ENCODE measurements around the gene ZDHHC14.
"Not testable (repeated sequence)": the region's sequence is repeated elsewhere in the genome, so short reads cannot be mapped to it uniquely, and the experiment has no call there.

The ZDHHC14 gene

DNA sequence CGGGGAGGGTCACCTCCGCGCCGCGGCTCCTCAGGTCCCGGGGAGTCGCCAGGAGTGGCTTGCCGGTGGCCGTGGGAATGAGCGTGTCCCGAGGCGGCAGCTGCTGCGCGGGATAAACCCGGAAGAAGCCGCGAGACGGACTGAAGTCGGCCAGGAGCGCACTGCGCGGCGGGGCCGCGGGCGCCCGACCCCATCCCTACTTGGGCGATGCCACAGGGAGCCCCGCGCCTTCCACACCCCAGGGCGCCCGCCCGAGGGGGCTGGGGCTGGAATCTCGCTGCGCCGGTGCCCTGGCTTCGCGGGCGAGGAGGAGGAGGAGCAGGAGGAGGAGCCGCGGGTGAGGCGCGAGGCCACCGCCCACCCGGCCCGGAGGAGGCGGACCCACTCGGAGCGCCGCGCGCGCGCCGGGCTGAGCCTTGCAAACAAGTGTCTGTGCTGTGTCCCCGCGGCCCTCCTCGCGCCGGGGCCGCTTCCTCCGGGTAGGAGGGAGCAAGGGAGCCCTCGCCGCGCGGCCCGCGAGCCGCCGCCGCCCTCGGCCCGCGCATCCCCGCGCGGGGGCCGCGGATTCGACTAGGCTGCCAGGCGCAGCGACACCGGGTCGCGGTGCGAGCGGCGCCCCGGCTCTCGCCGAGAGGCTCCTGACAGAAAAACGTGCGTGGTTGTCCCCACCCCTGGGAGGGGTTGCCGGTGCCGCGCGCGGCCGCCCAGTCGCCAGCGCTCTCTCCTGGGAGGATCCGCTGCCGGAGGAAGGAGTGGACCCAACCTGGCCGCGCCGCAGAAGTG is at the start of gene ZDHHC14:
ZDHHC14 (plus strand) TSS at position 412 of the 783 bp plus-strand sequence.
- peaks cover 17% of the 10 kb centered on the region for H3K27me3 Mint-ChIP-seq (ENCODE audit: low read depth)
- H3K4me3 Mint-ChIP-seq = peak within 1 kb of the TSS; percentile 87
- H3K27ac Mint-ChIP-seq = peak within 1 kb of the TSS; percentile 65
- H3K9me3 Mint-ChIP-seq = no peaks in the 10 kb centered on the region
- H3K4me1 Mint-ChIP-seq (ENCODE audit: low read depth) = peaks cover 33% of the 10 kb centered on the region
- H3K36me3 Mint-ChIP-seq (ENCODE audit: low read depth) = peaks cover 13% of the 10 kb centered on the region

DNA sequence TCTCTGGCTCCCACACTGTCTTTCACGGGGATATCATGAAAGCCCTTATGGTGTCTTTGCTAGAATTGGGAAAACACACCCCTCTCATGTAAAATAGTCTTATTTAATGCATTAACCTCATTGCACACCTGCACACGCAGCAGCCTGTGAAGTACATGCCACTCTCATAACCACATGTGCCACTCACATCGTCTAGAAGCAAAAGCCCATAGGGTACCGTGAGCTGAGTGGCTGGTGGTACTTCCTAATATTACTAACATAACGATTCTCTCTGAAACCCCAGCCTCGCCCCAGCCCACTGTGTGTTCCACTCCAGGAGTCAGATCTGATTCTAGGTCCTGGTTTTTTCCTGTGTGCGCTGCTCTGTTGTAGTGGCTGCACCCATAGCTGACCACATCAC is 48.2 kb upstream of the ZDHHC14 start:
- H3K9me3 Mint-ChIP-seq = no peaks in the 10 kb centered on the region
- H3K27ac Mint-ChIP-seq = no peak overlapping the region
- peaks cover 65% of the 10 kb centered on the region for H3K27me3 Mint-ChIP-seq (ENCODE audit: low read depth)
- no peaks in the 10 kb centered on the region for H3K36me3 Mint-ChIP-seq (ENCODE audit: low read depth)
- no peak overlapping the region for H3K4me3 Mint-ChIP-seq
- H3K4me1 Mint-ChIP-seq (ENCODE audit: low read depth) = peaks cover 2% of the 10 kb centered on the region

GRCh38 chr6:157333537-157333936 is 47.5 kb upstream of the ZDHHC14 start:
- H3K4me1 Mint-ChIP-seq (ENCODE audit: low read depth) = no peaks in the 10 kb centered on the region
- H3K27me3 Mint-ChIP-seq (ENCODE audit: low read depth) = peaks cover 62% of the 10 kb centered on the region
- no peaks in the 10 kb centered on the region for H3K36me3 Mint-ChIP-seq (ENCODE audit: low read depth)
- no peaks in the 10 kb centered on the region for H3K9me3 Mint-ChIP-seq
- no peak overlapping the region for H3K27ac Mint-ChIP-seq
- no peak overlapping the region for H3K4me3 Mint-ChIP-seq

GRCh38 chr6:157333956-157334355 is 47.0 kb upstream of the ZDHHC14 start:
- Mint-ChIP-seq H3K36me3 (ENCODE audit: low read depth) (no peaks in the 10 kb centered on the region), H3K4me3 (no peak overlapping the region), H3K27me3 (ENCODE audit: low read depth) (peaks cover 58% of the 10 kb centered on the region), H3K4me1 (ENCODE audit: low read depth) (no peaks in the 10 kb centered on the region), H3K27ac (no peak overlapping the region), H3K9me3 (no peaks in the 10 kb centered on the region)

- H3K4me1 Mint-ChIP-seq (ENCODE audit: low read depth) = no peaks in the 10 kb centered on the region
Measured at GRCh38 chr6:157335829-157336228, 45.2 kb upstream of the ZDHHC14 start.

GRCh38 chr6:157337276-157337675 is 43.7 kb upstream of the ZDHHC14 start:
- not testable (repeated sequence) for H3K4me3 Mint-ChIP-seq; H3K9me3 Mint-ChIP-seq; H3K4me1 Mint-ChIP-seq (ENCODE audit: low read depth); H3K36me3 Mint-ChIP-seq (ENCODE audit: low read depth); H3K27ac Mint-ChIP-seq
- H3K27me3 Mint-ChIP-seq (ENCODE audit: low read depth) = peaks cover 61% of the 10 kb centered on the region

More at GRCh38 chr6:157335829-157336228, 45.2 kb upstream of the ZDHHC14 start:
- H3K27me3 Mint-ChIP-seq (ENCODE audit: low read depth) = peaks cover 57% of the 10 kb centered on the region
- no peaks in the 10 kb centered on the region for H3K9me3 Mint-ChIP-seq
- no peaks in the 10 kb centered on the region for H3K36me3 Mint-ChIP-seq (ENCODE audit: low read depth)
- H3K27ac Mint-ChIP-seq = no peak overlapping the region
- H3K4me3 Mint-ChIP-seq = no peak overlapping the region

DNA sequence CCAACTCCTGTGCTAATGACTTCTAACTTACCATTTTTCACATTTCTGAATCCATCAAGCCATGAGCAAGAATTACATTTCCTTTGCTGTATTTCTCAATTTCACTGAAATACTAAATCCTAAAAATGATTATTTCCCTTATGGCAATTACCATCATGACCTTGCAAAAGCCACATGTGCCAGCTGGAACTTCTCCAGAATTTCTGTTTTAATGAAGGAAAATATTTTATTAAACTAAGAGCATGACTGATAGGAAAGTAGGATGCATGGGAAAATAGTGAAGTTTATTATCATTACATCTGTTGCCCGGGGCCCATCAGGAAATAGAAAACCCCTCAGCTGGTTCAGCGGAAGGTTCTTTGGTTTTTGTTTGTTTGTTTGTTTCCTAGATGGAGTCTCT is 43.2 kb upstream of the ZDHHC14 start:
- Mint-ChIP-seq H3K27me3 (ENCODE audit: low read depth) (peaks cover 58% of the 10 kb centered on the region), H3K4me3 (no peak overlapping the region), H3K36me3 (ENCODE audit: low read depth) (no peaks in the 10 kb centered on the region), H3K9me3 (no peaks in the 10 kb centered on the region), H3K4me1 (ENCODE audit: low read depth) (no peaks in the 10 kb centered on the region), H3K27ac (no peak overlapping the region)

DNA sequence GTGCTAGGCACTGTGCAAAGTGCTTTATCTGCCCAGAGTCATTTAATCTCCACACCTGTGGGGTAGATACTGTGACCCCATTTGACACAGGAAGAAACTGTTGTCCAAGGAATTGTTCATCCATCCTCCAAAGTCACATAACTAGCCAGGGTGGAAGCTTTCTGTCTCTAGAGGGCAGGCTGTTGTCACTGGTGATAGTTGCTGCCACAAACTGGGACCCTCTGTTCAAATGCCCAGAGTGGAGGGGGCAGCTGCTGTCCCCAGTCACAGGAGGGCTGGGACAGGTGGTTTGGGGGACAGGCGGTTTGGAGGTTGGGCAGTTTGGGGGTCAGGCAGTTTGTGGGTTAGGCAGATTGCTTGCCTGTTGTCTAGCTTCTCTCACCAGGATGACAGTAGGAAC is 41.6 kb upstream of the ZDHHC14 start:
- Mint-ChIP-seq H3K27me3 (ENCODE audit: low read depth) (peaks cover 57% of the 10 kb centered on the region), H3K4me1 (ENCODE audit: low read depth) (no peaks in the 10 kb centered on the region), H3K9me3 (no peaks in the 10 kb centered on the region), H3K4me3 (no peak overlapping the region), H3K36me3 (ENCODE audit: low read depth) (no peaks in the 10 kb centered on the region), H3K27ac (no peak overlapping the region)

GRCh38 chr6:157343732-157344131 is 37.3 kb upstream of the ZDHHC14 start:
- Mint-ChIP-seq H3K4me3 (no peak overlapping the region), H3K4me1 (ENCODE audit: low read depth) (no peaks in the 10 kb centered on the region), H3K36me3 (ENCODE audit: low read depth) (no peaks in the 10 kb centered on the region), H3K9me3 (no peaks in the 10 kb centered on the region), H3K27ac (no peak overlapping the region), H3K27me3 (ENCODE audit: low read depth) (peaks cover 67% of the 10 kb centered on the region)

GRCh38 chr6:157346373-157346772 is 34.6 kb upstream of the ZDHHC14 start:
- H3K36me3 Mint-ChIP-seq (ENCODE audit: low read depth) = no peaks in the 10 kb centered on the region
- H3K4me1 Mint-ChIP-seq (ENCODE audit: low read depth) = no peaks in the 10 kb centered on the region
- peaks cover 67% of the 10 kb centered on the region for H3K27me3 Mint-ChIP-seq (ENCODE audit: low read depth)
- no peaks in the 10 kb centered on the region for H3K9me3 Mint-ChIP-seq
- no peak overlapping the region for H3K27ac Mint-ChIP-seq
- no peak overlapping the region for H3K4me3 Mint-ChIP-seq

GRCh38 chr6:157358287-157358686 is 22.7 kb upstream of the ZDHHC14 start:
- Mint-ChIP-seq H3K4me1 (ENCODE audit: low read depth) (no peaks in the 10 kb centered on the region), H3K36me3 (ENCODE audit: low read depth) (no peaks in the 10 kb centered on the region), H3K4me3 (no peak overlapping the region), H3K27ac (no peak overlapping the region), H3K9me3 (no peaks in the 10 kb centered on the region), H3K27me3 (ENCODE audit: low read depth) (peaks cover 55% of the 10 kb centered on the region)

- H3K27me3 Mint-ChIP-seq (ENCODE audit: low read depth) = peaks cover 53% of the 10 kb centered on the region
- H3K36me3 Mint-ChIP-seq (ENCODE audit: low read depth) = no peaks in the 10 kb centered on the region
- H3K4me1 Mint-ChIP-seq (ENCODE audit: low read depth) = no peaks in the 10 kb centered on the region
- no peaks in the 10 kb centered on the region for H3K9me3 Mint-ChIP-seq
- no peak overlapping the region for H3K4me3 Mint-ChIP-seq
- H3K27ac Mint-ChIP-seq = no peak overlapping the region
Measured at GRCh38 chr6:157361886-157362285, 19.1 kb upstream of the ZDHHC14 start.

- H3K27me3 Mint-ChIP-seq (ENCODE audit: low read depth) = peaks cover 63% of the 10 kb centered on the region
Measured at GRCh38 chr6:157364705-157365104, 16.3 kb upstream of the ZDHHC14 start.

DNA sequence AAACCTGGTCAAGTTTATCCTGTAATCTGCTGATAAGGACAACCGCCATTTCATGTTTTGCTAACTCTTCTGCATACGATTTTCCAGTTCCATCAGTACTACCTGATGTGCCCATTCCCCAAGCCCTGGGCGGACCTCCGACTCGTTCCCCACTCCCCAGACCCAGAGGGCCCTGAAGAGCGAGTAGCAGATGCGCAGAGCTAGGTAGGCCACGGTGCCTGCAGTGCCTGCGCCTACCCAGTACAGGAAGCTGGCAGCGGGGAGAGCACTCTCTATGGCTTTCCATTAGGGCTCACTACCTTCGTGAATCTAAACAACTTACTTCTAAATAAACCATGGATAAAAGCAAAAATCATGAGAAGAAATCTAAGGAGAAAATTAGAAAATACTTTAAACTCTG is 14.3 kb upstream of the ZDHHC14 start:
- H3K36me3 Mint-ChIP-seq (ENCODE audit: low read depth) = no peaks in the 10 kb centered on the region
- H3K9me3 Mint-ChIP-seq = no peaks in the 10 kb centered on the region
- H3K27ac Mint-ChIP-seq = no peak overlapping the region
- H3K4me1 Mint-ChIP-seq (ENCODE audit: low read depth) = peaks cover 11% of the 10 kb centered on the region
- no peak overlapping the region for H3K4me3 Mint-ChIP-seq
- peaks cover 64% of the 10 kb centered on the region for H3K27me3 Mint-ChIP-seq (ENCODE audit: low read depth)

More at GRCh38 chr6:157364705-157365104, 16.3 kb upstream of the ZDHHC14 start:
- no peaks in the 10 kb centered on the region for H3K36me3 Mint-ChIP-seq (ENCODE audit: low read depth)
- H3K27ac Mint-ChIP-seq = no peak overlapping the region
- no peak overlapping the region for H3K4me3 Mint-ChIP-seq
- no peaks in the 10 kb centered on the region for H3K9me3 Mint-ChIP-seq
- H3K4me1 Mint-ChIP-seq (ENCODE audit: low read depth) = peaks cover 7% of the 10 kb centered on the region

- peaks cover 11% of the 10 kb centered on the region for H3K4me1 Mint-ChIP-seq (ENCODE audit: low read depth)
- H3K4me3 Mint-ChIP-seq = no peak overlapping the region
- H3K9me3 Mint-ChIP-seq = no peaks in the 10 kb centered on the region
- no peaks in the 10 kb centered on the region for H3K36me3 Mint-ChIP-seq (ENCODE audit: low read depth)
- H3K27me3 Mint-ChIP-seq (ENCODE audit: low read depth) = peaks cover 68% of the 10 kb centered on the region
- no peak overlapping the region for H3K27ac Mint-ChIP-seq
Measured at GRCh38 chr6:157368359-157369049, 12.5 kb upstream of the ZDHHC14 start.
